OCI-LY7 (cell line): Measurements from ENCODE around the gene CD9. TPM values are rescaled to one million over a fixed set of nuclear protein-coding genes. Genes with fewer than 3 reads are reported as not detected.
"Not testable (repeated sequence)": the region's sequence is repeated elsewhere in the genome, so short reads cannot be mapped to it uniquely, and the experiment has no call there.

Source experiments
- BruUV-seq: library from RNA; stranded (reverse); fragments of 400-500 nt; replicated peaks from 2 replicates; lab custom pipeline; 2021; lab: Mats Ljungman, UMichigan
- CTCF ChIA-PET: fragments of 300-600 bp; sonication (Branson Sonifier 250); formaldehyde crosslinking; loops from one replicate; lab custom pipeline; 2022; ENCODE audit warnings: antibody characterized with exemption; ENCODE audit not compliant: unreplicated experiment; lab: Charles Lee
- POLR2A ChIA-PET: fragments of 300-600 bp; sonication (Branson Sonifier 250); formaldehyde crosslinking; loops from one replicate; lab custom pipeline; 2022; ENCODE audit warnings: antibody characterized with exemption; lab: Charles Lee
- DNase-seq: peaks from one replicate; pipeline ENCODE4 v3.0.0-alpha.2; 2015; ENCODE audit warnings: low spot score
- H2AFZ ChIP-seq: fragments of 200-600 bp; sonication (generic), shearing (Covaris generic); 2 replicates; pipeline ENCODE4 v1.6.1; 2014; ENCODE audit warnings: mild to moderate bottlenecking, antibody characterized with exemption, low read length, moderate library complexity
- H3K27ac ChIP-seq: fragments of 200-600 bp; sonication (generic); 2 replicates; pipeline ENCODE4 v1.5.1; 2014; ENCODE audit warnings: mixed run types, low read depth, mild to moderate bottlenecking, moderate library complexity, low read length, inconsistent platforms; ENCODE audit not compliant: poor library complexity, severe bottlenecking
- H3K36me3 ChIP-seq: fragments of 200-600 bp; sonication (generic); 2 replicates; pipeline ENCODE4 v1.6.1; 2014; ENCODE audit warnings: mild to moderate bottlenecking, antibody characterized with exemption, low read length, moderate library complexity, mixed read lengths; ENCODE audit not compliant: insufficient read depth
- H3K4me1 ChIP-seq: fragments of 200-600 bp; sonication (generic); 2 replicates; pipeline ENCODE4 v1.5.1; 2014; ENCODE audit warnings: mild to moderate bottlenecking, low read length; ENCODE audit not compliant: insufficient read depth, poor library complexity, severe bottlenecking
- H3K4me2 ChIP-seq: fragments of 200-600 bp; sonication (generic); 2 replicates; pipeline ENCODE4 v1.6.1; 2014; ENCODE audit warnings: mild to moderate bottlenecking, low read length
- H3K4me3 ChIP-seq: fragments of 200-600 bp; sonication (generic); 2 replicates; pipeline ENCODE4 v1.5.1; 2014; ENCODE audit warnings: mild to moderate bottlenecking, low read depth, low read length; ENCODE audit not compliant: poor library complexity, severe bottlenecking
- H3K79me2 ChIP-seq: fragments of 200-600 bp; sonication (generic); 2 replicates; pipeline ENCODE4 v1.6.1; 2016; ENCODE audit warnings: low read depth, mild to moderate bottlenecking, low read length, moderate library complexity, mixed read lengths; ENCODE audit not compliant: insufficient read depth
- H3K9me2 ChIP-seq: fragments of 200-600 bp; sonication (generic); 2 replicates; pipeline ENCODE4 v1.6.1; 2016; ENCODE audit warnings: mild to moderate bottlenecking, low read length, mixed read lengths; ENCODE audit not compliant: insufficient read depth
- H3K9me3 ChIP-seq: fragments of 200-600 bp; sonication (generic); 2 replicates; pipeline ENCODE4 v1.6.1; 2014; ENCODE audit warnings: mild to moderate bottlenecking, mixed run types, low read length, mixed read lengths
- H4K20me1 ChIP-seq: fragments of 200-600 bp; sonication (generic); 2 replicates; pipeline ENCODE4 v1.6.1; 2014; ENCODE audit warnings: mild to moderate bottlenecking, antibody characterized with exemption, low read length, moderate library complexity, mixed read lengths; ENCODE audit not compliant: insufficient read depth
- EZH2phosphoT487 ChIP-seq: fragments of 200-600 bp; sonication (generic); IDR thresholded peaks from 2 replicates; pipeline ENCODE4 v1.6.1; 2018; ENCODE audit warnings: low read depth, borderline replicate concordance, mild to moderate bottlenecking, mixed run types, antibody characterized with exemption, low read length, moderate library complexity, mixed read lengths
- intact Hi-C: fragments of 100-400 bp; cut with micrococcal nuclease; formaldehyde crosslinking; loops from one replicate; pipeline ENCODE4 v1.10.0; 2022; ENCODE audit not compliant: unreplicated experiment
- total RNA-seq, 2 experiments: library from RNA; depleted of rRNA in 1 of 2; stranded (reverse); fragments of >200 nt in 1 of 2; shearing (Covaris generic) in 1 of 2; gene quantifications; 2 replicates each; pipeline ENCODE4 v1.2.3, GENCODE V29; 2014 to 2022
- TF ChIP-seq, protein P1 (sequence below): fragments of 200-600 bp; sonication (generic); conservative IDR thresholded peaks from 2 replicates; pipeline ENCODE4 v1.5.1; 2014; ENCODE audit warnings: mild to moderate bottlenecking, antibody characterized with exemption, low read length, moderate library complexity, mixed read lengths

CD9 gene
- total RNA-seq, 2 experiments from 2014 or later: not detected

DNA sequence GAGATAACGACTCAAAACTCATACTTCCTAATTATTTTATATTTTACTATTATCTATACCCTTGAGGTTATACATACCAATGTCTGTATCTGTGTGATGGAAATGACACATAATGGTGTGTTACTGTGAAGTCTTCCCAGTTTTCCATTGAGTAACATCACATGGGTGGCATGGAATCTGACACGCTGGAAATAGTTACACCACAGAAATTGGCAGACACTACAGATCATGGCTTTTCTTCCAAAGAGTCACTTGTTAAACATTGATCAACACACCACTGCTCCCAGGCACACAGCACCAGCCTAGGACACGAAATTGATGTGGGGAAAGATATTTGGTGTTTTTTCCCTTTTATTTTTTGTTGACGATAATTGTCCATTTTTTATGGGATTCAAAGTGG, 42.7 kb upstream of the CD9 start:
- H2AFZ ChIP-seq: no peak overlapping the region
- no peaks in the 10 kb centered on the region for H3K9me2 ChIP-seq
- H3K4me2 ChIP-seq: no peak overlapping the region
- no peak overlapping the region for H3K27ac ChIP-seq
- no peak for TF ChIP-seq EZH2phosphoT487
- TF ChIP-seq, protein P1, sequence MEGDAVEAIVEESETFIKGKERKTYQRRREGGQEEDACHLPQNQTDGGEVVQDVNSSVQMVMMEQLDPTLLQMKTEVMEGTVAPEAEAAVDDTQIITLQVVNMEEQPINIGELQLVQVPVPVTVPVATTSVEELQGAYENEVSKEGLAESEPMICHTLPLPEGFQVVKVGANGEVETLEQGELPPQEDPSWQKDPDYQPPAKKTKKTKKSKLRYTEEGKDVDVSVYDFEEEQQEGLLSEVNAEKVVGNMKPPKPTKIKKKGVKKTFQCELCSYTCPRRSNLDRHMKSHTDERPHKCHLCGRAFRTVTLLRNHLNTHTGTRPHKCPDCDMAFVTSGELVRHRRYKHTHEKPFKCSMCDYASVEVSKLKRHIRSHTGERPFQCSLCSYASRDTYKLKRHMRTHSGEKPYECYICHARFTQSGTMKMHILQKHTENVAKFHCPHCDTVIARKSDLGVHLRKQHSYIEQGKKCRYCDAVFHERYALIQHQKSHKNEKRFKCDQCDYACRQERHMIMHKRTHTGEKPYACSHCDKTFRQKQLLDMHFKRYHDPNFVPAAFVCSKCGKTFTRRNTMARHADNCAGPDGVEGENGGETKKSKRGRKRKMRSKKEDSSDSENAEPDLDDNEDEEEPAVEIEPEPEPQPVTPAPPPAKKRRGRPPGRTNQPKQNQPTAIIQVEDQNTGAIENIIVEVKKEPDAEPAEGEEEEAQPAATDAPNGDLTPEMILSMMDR: no peak
- no peaks in the 10 kb centered on the region for H3K79me2 ChIP-seq
- ChIA-PET POLR2A (interaction anchor here (0.6 kb wide), 1 partner anchor 14 kb away, joined by 4 read pairs; no protein-coding TSS in a partner anchor), CTCF (no interaction called here)
- DNase-seq: no peak
- no peaks in the 10 kb centered on the region for H3K4me1 ChIP-seq
- H3K36me3 ChIP-seq: no peaks in the 10 kb centered on the region
- no peaks in the 10 kb centered on the region for H3K9me3 ChIP-seq
- BruUV-seq: no TSS peak
- intact Hi-C loops: no loop called here
- no peaks in the 10 kb centered on the region for H4K20me1 ChIP-seq
- H3K4me3 ChIP-seq: no peak overlapping the region

DNA sequence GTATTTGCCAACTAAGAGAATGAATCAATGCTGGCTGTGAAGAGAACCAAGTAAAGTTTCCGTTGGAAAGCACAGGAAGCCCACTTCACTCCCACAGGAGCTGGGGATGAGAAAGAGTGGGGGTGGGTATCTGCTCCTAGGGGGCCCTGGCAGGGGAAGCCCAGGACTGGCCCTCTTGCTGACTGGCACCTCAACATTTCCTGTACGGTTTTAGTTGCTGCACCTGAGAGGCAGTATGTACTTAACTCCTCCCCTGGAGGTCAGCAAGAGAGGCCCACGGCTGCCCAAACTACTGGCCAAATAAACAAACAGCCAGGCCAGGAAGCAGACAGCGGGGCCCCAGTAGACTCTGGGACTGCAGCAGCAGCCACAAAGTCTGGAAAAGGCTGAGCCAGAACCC, 41.9 kb upstream of the CD9 start:
- Histone ChIP-seq H3K9me3 (no peaks in the 10 kb centered on the region), H3K27ac (no peak overlapping the region), H2AFZ (no peak overlapping the region), H3K4me2 (no peak overlapping the region), H4K20me1 (no peaks in the 10 kb centered on the region), H3K9me2 (no peaks in the 10 kb centered on the region), H3K4me3 (no peak overlapping the region), H3K79me2 (no peaks in the 10 kb centered on the region), H3K4me1 (no peaks in the 10 kb centered on the region), H3K36me3 (no peaks in the 10 kb centered on the region)
- no peak for TF ChIP-seq EZH2phosphoT487
- TF ChIP-seq, protein P1: no peak
- intact Hi-C loops: no loop called here
- no peak for DNase-seq
- ChIA-PET POLR2A (no interaction called here), CTCF (no interaction called here)
- no TSS peak for BruUV-seq

DNA sequence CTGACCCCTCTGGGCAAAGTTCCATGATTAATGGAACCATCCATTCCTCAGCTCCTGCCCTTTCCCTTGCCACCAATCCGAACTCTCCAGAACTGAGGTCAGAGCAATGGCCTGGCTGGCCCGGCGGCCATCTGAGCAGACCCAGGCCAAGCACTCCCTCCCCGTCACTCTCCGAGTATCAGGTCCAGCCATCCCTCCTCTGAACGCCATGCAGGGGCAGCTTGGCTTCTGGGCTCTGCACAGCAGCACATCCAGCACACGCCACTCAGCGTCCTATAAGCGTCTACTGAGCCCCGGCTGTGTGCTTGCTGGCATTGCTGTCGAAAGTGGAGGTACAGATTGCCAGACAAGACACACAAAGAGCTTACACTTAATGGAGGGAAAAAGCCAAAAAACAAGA, 41.5 kb upstream of the CD9 start:
- CTCF ChIA-PET: no interaction called here
- H3K27ac ChIP-seq: no peak overlapping the region

DNA sequence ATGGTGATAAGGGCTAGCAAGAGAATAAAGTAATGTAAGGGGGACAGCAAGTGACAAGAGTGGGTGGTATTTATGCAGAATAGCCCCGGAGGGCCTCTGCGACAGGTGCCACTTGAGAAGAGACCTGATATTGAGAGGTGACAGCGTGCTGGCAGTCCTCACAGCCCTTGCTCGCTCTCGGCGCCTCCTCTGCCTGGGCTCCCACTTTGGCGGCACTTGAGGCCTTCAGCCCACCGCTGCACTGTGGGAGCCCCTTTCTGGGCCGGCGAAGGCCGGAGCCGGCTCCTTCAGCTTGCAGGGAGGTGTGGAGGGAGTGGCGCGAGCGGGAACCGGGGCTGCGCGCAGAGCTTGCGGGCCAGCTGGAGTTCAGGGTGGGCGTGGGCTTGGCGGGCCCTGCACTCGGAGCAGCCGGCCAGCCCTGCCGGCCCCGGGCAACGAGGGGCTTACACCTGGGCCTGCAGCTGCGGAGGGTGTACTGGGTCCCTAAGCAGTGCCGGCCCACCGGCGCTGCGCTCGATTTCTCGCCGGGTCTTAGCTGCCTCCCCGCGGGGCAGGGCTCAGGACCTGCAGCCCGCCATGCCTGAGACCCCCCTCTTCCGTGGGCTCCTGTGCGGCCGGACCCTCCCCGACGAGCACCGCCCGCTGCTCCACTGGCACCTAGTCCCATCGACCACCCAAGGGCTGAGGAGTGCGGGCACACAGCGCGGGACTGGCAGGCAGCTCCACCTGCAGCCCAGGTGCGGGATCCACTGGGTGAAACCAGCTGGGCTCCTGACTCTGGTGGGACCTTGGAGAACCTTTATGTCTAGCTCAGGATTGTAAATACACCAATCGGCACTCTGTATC, 40.8 kb upstream of the CD9 start:
- H3K4me2 ChIP-seq, H3K4me3 ChIP-seq, H3K27ac ChIP-seq, H3K9me3 ChIP-seq, H3K9me2 ChIP-seq, H3K79me2 ChIP-seq, DNase-seq, intact Hi-C loops, H4K20me1 ChIP-seq, CTCF ChIA-PET, H3K36me3 ChIP-seq, H3K4me1 ChIP-seq, BruUV-seq, H2AFZ ChIP-seq: not testable (repeated sequence)
- POLR2A ChIA-PET: interaction anchor here (0.8 kb wide), 1 partner anchor 9 kb away, joined by 3 read pairs; no protein-coding TSS in a partner anchor

More for the DNA sequence above, 41.5 kb upstream of the CD9 start:
- H3K9me3 ChIP-seq: no peaks in the 10 kb centered on the region
- no peaks in the 10 kb centered on the region for H3K36me3 ChIP-seq
- H4K20me1 ChIP-seq: no peaks in the 10 kb centered on the region
- no peaks in the 10 kb centered on the region for H3K4me1 ChIP-seq
- intact Hi-C loops: no loop called here
- no peak overlapping the region for H3K4me2 ChIP-seq
- H3K4me3 ChIP-seq: no peak overlapping the region
- POLR2A ChIA-PET: no interaction called here
- no peaks in the 10 kb centered on the region for H3K9me2 ChIP-seq
- BruUV-seq: no TSS peak
- no peaks in the 10 kb centered on the region for H3K79me2 ChIP-seq
- no peak for TF ChIP-seq EZH2phosphoT487
- TF ChIP-seq, protein P1: no peak
- DNase-seq: no peak
- H2AFZ ChIP-seq: no peak overlapping the region
